PC-3 (cell line): Measurements from ENCODE around the gene C1orf94. TPM values are rescaled to one million over a fixed set of nuclear protein-coding genes. Genes with fewer than 3 reads are reported as not detected.

Source experiments
- ATAC-seq: fragments of 200-7000 bp; cut with Tn5 transposase; 2 replicates; pipeline ENCODE4 v1.9.1; 2020; ENCODE audit warnings: mild to moderate bottlenecking, moderate library complexity
- Bru-seq: library from RNA; stranded (reverse); fragments of 400-500 nt; gene quantifications from one replicate; lab custom pipeline; 2021; lab: Mats Ljungman, UMichigan
- BruChase-seq, 2 experiments: library from RNA; stranded (reverse); fragments of 400-500 nt; gene quantifications; one replicate each; lab custom pipeline; 2021; lab: Mats Ljungman, UMichigan
- BruUV-seq: library from RNA; stranded (reverse); fragments of 400-500 nt; replicated peaks from 2 replicates; lab custom pipeline; 2021; lab: Mats Ljungman, UMichigan
- CTCF ChIA-PET: fragments of 300-600 bp; sonication (Branson Sonifier 250); formaldehyde crosslinking; loops from one replicate; lab custom pipeline; 2022; ENCODE audit warnings: antibody characterized with exemption; lab: Charles Lee
- POLR2A ChIA-PET: fragments of 300-600 bp; sonication (Branson Sonifier 250); formaldehyde crosslinking; loops from one replicate; lab custom pipeline; 2022; ENCODE audit warnings: antibody characterized with exemption; ENCODE audit not compliant: unreplicated experiment; lab: Charles Lee
- DNase-seq: peaks from one replicate; pipeline ENCODE4 v3.0.0-alpha.2; 2015
- H2AFZ ChIP-seq: fragments of 300-600 bp; sonication (generic); 2 replicates; pipeline ENCODE4 v1.6.0; 2016; ENCODE audit warnings: antibody characterized with exemption, low read length
- H3F3A ChIP-seq: fragments of 300-600 bp; sonication (generic); one replicate; pipeline ENCODE4 v1.6.0; 2017; ENCODE audit warnings: antibody characterized with exemption, low read length, control low read depth, mild to moderate bottlenecking; ENCODE audit not compliant: unreplicated experiment
- H3K27ac ChIP-seq: fragments of 300-600 bp; sonication (generic); 2 replicates; pipeline ENCODE4 v1.5.1; 2016; ENCODE audit warnings: mild to moderate bottlenecking, low read length
- H3K27me3 ChIP-seq: fragments of 300-600 bp; sonication (generic); 2 replicates; pipeline ENCODE4 v1.6.1; 2016; ENCODE audit warnings: low read length, mixed read lengths
- H3K36me3 ChIP-seq: fragments of 300-600 bp; sonication (generic); 2 replicates; pipeline ENCODE4 v1.6.1; 2016; ENCODE audit warnings: low read depth, mixed run types, low read length, mixed read lengths
- H3K4me1 ChIP-seq: fragments of 300-600 bp; sonication (generic); 2 replicates; pipeline ENCODE4 v1.5.1; 2016; ENCODE audit warnings: low read length; ENCODE audit not compliant: insufficient read depth
- H3K4me2 ChIP-seq: fragments of 300-600 bp; sonication (generic); 2 replicates; pipeline ENCODE4 v1.6.0; 2016; ENCODE audit warnings: low read length
- H3K4me3 ChIP-seq: fragments of 300-600 bp; sonication (generic); 2 replicates; pipeline ENCODE4 v1.5.1; 2016; ENCODE audit warnings: mild to moderate bottlenecking, low read length, mixed read lengths
- H3K79me2 ChIP-seq: fragments of 300-600 bp; sonication (generic); 2 replicates; pipeline ENCODE4 v1.6.1; 2017; ENCODE audit warnings: low read length, mixed read lengths
- H3K9ac ChIP-seq: fragments of 300-600 bp; sonication (generic); 2 replicates; pipeline ENCODE4 v1.6.0; 2016; ENCODE audit warnings: mild to moderate bottlenecking, low read length
- H3K9me2 ChIP-seq: fragments of 300-600 bp; sonication (generic); replicated peaks from 2 replicates; pipeline ENCODE4 v1.6.1; 2016; ENCODE audit warnings: mixed run types, low read length, mixed read lengths
- H3K9me3 ChIP-seq: fragments of 300-600 bp; sonication (generic); 2 replicates; pipeline ENCODE4 v1.6.1; 2016; ENCODE audit warnings: low read length, mixed read lengths
- H4K20me1 ChIP-seq: fragments of 300-600 bp; sonication (generic); 2 replicates; pipeline ENCODE4 v1.6.1; 2016; ENCODE audit warnings: low read length, mixed read lengths
- CTCF ChIP-seq: fragments of 300-600 bp; sonication (generic); conservative IDR thresholded peaks from 2 replicates; pipeline ENCODE4 v1.5.1; 2017; ENCODE audit warnings: antibody characterized with exemption, low read depth, mild to moderate bottlenecking, low read length
- EZH2 ChIP-seq: fragments of 300-600 bp; sonication (generic); IDR thresholded peaks from one replicate; pipeline ENCODE4 v1.6.1; 2017; ENCODE audit warnings: antibody characterized with exemption, mild to moderate bottlenecking, low read length; ENCODE audit not compliant: unreplicated experiment
- EZH2phosphoT487 ChIP-seq: fragments of 300-600 bp; sonication (generic); IDR thresholded peaks from 2 replicates; pipeline ENCODE4 v1.6.1; 2018; ENCODE audit warnings: mild to moderate bottlenecking, antibody characterized with exemption, low read length, borderline replicate concordance
- intact Hi-C: fragments of 100-400 bp; cut with micrococcal nuclease; formaldehyde crosslinking; loops from 2 replicates; pipeline ENCODE4 v1.9.0; 2023
- long read RNA-seq: library from polyadenylated mRNA; unstranded; transcript quantifications from one replicate; pipeline ENCODE4 v2.0.0, GENCODE V29; 2021; ENCODE audit not compliant: unreplicated experiment
- total RNA-seq: library from RNA; depleted of rRNA; stranded (reverse); fragments of >200 nt; gene quantifications from 2 replicates; pipeline ENCODE4 v1.2.3, GENCODE V29; 2014; rRNA removed

C1orf94 gene
- total RNA-seq (not detected in 2 replicates), Bru-seq, nascent RNA (not detected), BruChase-seq, experiment 1, labeled RNA remaining after a 6-hour chase (not detected), BruChase-seq, experiment 2, labeled RNA remaining after a 2-hour chase (not detected)
- long read RNA-seq = 0 reads

GRCh38 chr1:34176830-34177603 is at the start of gene C1orf94:
TSS of gene C1orf94 (plus strand) at chr1:34176907. CDS start at chr1:34177790, 883 bp downstream.
- Histone ChIP-seq H3K4me3 (no peak within 1 kb of the TSS), H3F3A (no peaks in the 10 kb centered on the region), H3K9me3 (no peaks in the 10 kb centered on the region), H3K27ac (no peak within 1 kb of the TSS), H3K27me3 (0 out of 2 replicates have a peak, but pooled peaks cover 7% of the 10 kb centered on the region), H3K4me2 (no peak within 1 kb of the TSS), H2AFZ (no peak within 1 kb of the TSS), H3K4me1 (no peaks in the 10 kb centered on the region), H3K9ac (no peak within 1 kb of the TSS), H4K20me1 (no peaks in the 10 kb centered on the region), H3K9me2 (no peaks in the 10 kb centered on the region), H3K36me3 (no peaks in the 10 kb centered on the region), H3K79me2 (no peaks in the 10 kb centered on the region)
- ChIA-PET CTCF (no interaction called here), POLR2A (no interaction called here)
- intact Hi-C loops = no loop called here
- ATAC-seq (no peak), DNase-seq (no peak)
- no TSS peak for BruUV-seq
- TF ChIP-seq CTCF = no peak

- no TSS peak for BruUV-seq
- Histone ChIP-seq H2AFZ (no peak overlapping the region), H3K4me1 (no peaks in the 10 kb centered on the region), H3K9ac (no peak overlapping the region), H4K20me1 (no peaks in the 10 kb centered on the region), H3F3A (no peaks in the 10 kb centered on the region), H3K27me3 (no peaks in the 10 kb centered on the region), H3K4me3 (no peak overlapping the region), H3K79me2 (no peaks in the 10 kb centered on the region), H3K9me3 (no peaks in the 10 kb centered on the region), H3K9me2 (no peaks in the 10 kb centered on the region), H3K4me2 (no peak overlapping the region), H3K36me3 (no peaks in the 10 kb centered on the region), H3K27ac (no peak overlapping the region)
- POLR2A ChIA-PET = no interaction called here
- ATAC-seq = no peak
- TF ChIP-seq EZH2 (no peak), EZH2phosphoT487 (no peak), CTCF (no peak)
- CTCF ChIA-PET = interaction anchor here (0.6 kb wide), 1 partner anchor 12 kb away, joined by 3 read pairs; no protein-coding TSS in a partner anchor
- no peak for DNase-seq
- intact Hi-C loops = no loop called here
Measured at GRCh38 chr1:34127006-34128000, 49.4 kb upstream of the C1orf94 start.
